ENCODE data around the gene USH2A. TPM values are rescaled to one million over a fixed set of nuclear protein-coding genes. Genes with fewer than 3 reads are reported as not detected.

USH2A gene
- total and polyA plus RNA-seq, 5 donors from 2014 or later, result not detected

GRCh38 chr1:216281757-216282156, 141.5 kb downstream of the USH2A start:
- ATAC-seq (ENCODE audit: low read depth in 2 of 2) (no peak), DNase-seq (no peak)
- Histone ChIP-seq H3K36me3 (ENCODE audit: control insufficient read depth, insufficient read depth, low read length) (no peaks in the 10 kb centered on the region), H3K4me3 (ENCODE audit: low read depth, low read length) (no peak overlapping the region), H3K27me3 (ENCODE audit: control insufficient read depth, insufficient read depth, low read length) (no peaks in the 10 kb centered on the region), H3K27ac (ENCODE audit: insufficient read depth, low read length, poor library complexity, severe bottlenecking) (no peak overlapping the region), H3K9me3 (ENCODE audit: control insufficient read depth in 2 of 2, low read length in 2 of 2) (no peaks in the 10 kb centered on the region), H3K4me1 (ENCODE audit: control insufficient read depth, insufficient read depth, low read length, poor library complexity, severe bottlenecking) (no peaks in the 10 kb centered on the region)
- H3K27ac Mint-ChIP-seq, result no peak overlapping the region
- no peaks in the 10 kb centered on the region for H3K4me1 Mint-ChIP-seq
- no peaks in the 10 kb centered on the region for H3K36me3 Mint-ChIP-seq
- no peaks in the 10 kb centered on the region for H3K27me3 Mint-ChIP-seq
- no peak overlapping the region for H3K4me3 Mint-ChIP-seq
- peaks cover 4 to 24% (median 12%) of the 10 kb centered on the region in 7 donors for H3K9me3 Mint-ChIP-seq

- H3K4me3 ChIP-seq (ENCODE audit: low read depth, low read length), result no peak overlapping the region
- H3K9me3 ChIP-seq (ENCODE audit: control insufficient read depth in 2 of 2, low read length in 2 of 2), result no peaks in the 10 kb centered on the region
- Mint-ChIP-seq H3K4me1 (no peaks in the 10 kb centered on the region), H3K36me3 (no peaks in the 10 kb centered on the region), H3K27me3 (no peaks in the 10 kb centered on the region), H3K4me3 (no peak overlapping the region), H3K9me3 (peaks cover 0 to 37% (median 6%) of the 10 kb centered on the region in 7 donors), H3K27ac (no peak overlapping the region)
- no peak overlapping the region for H3K27ac ChIP-seq (ENCODE audit: insufficient read depth, low read length, poor library complexity, severe bottlenecking)
- H3K27me3 ChIP-seq (ENCODE audit: control insufficient read depth, insufficient read depth, low read length), result no peaks in the 10 kb centered on the region
- H3K36me3 ChIP-seq (ENCODE audit: control insufficient read depth, insufficient read depth, low read length), result no peaks in the 10 kb centered on the region
- H3K4me1 ChIP-seq (ENCODE audit: control insufficient read depth, insufficient read depth, low read length, poor library complexity, severe bottlenecking), result no peaks in the 10 kb centered on the region
- ATAC-seq (ENCODE audit: low read depth in 2 of 2) (no peak), DNase-seq (no peak)
These were observed 153.0 kb downstream of the USH2A start for GRCh38 chr1:216270086-216270773.

GRCh38 chr1:216261631-216262030, 161.6 kb downstream of the USH2A start:
- no peaks in the 10 kb centered on the region for H3K4me1 Mint-ChIP-seq

GRCh38 chr1:216258856-216259255, 164.4 kb downstream of the USH2A start:
- Mint-ChIP-seq H3K27me3 (no peaks in the 10 kb centered on the region), H3K36me3 (no peaks in the 10 kb centered on the region), H3K4me3 (no peak overlapping the region), H3K27ac (no peak overlapping the region), H3K4me1 (no peaks in the 10 kb centered on the region), H3K9me3 (peaks cover 0 to 48% (median 10%) of the 10 kb centered on the region in 7 donors)
- Histone ChIP-seq H3K4me3 (ENCODE audit: low read depth, low read length) (no peak overlapping the region), H3K9me3 (ENCODE audit: control insufficient read depth in 2 of 2, low read length in 2 of 2) (peaks cover 2 to 6% of the 10 kb centered on the region in 2 experiments), H3K27ac (ENCODE audit: insufficient read depth, low read length, poor library complexity, severe bottlenecking) (no peak overlapping the region), H3K36me3 (ENCODE audit: control insufficient read depth, insufficient read depth, low read length) (no peaks in the 10 kb centered on the region), H3K4me1 (ENCODE audit: control insufficient read depth, insufficient read depth, low read length, poor library complexity, severe bottlenecking) (no peaks in the 10 kb centered on the region), H3K27me3 (ENCODE audit: control insufficient read depth, insufficient read depth, low read length) (no peaks in the 10 kb centered on the region)
- DNase-seq (no peak), ATAC-seq (ENCODE audit: low read depth in 2 of 2) (no peak)

More at GRCh38 chr1:216261631-216262030, 161.6 kb downstream of the USH2A start:
- Mint-ChIP-seq H3K4me3 (no peak overlapping the region), H3K27me3 (no peaks in the 10 kb centered on the region), H3K36me3 (no peaks in the 10 kb centered on the region), H3K27ac (no peak overlapping the region), H3K9me3 (peaks cover 0 to 46% (median 4%) of the 10 kb centered on the region in 7 donors)
- ATAC-seq (ENCODE audit: low read depth in 2 of 2) (no peak), DNase-seq (no peak)
- Histone ChIP-seq H3K4me1 (ENCODE audit: control insufficient read depth, insufficient read depth, low read length, poor library complexity, severe bottlenecking) (no peaks in the 10 kb centered on the region), H3K27me3 (ENCODE audit: control insufficient read depth, insufficient read depth, low read length) (no peaks in the 10 kb centered on the region), H3K4me3 (ENCODE audit: low read depth, low read length) (no peak overlapping the region), H3K27ac (ENCODE audit: insufficient read depth, low read length, poor library complexity, severe bottlenecking) (no peak overlapping the region), H3K36me3 (ENCODE audit: control insufficient read depth, insufficient read depth, low read length) (no peaks in the 10 kb centered on the region), H3K9me3 (ENCODE audit: control insufficient read depth in 2 of 2, low read length in 2 of 2) (peaks cover 2 to 12% of the 10 kb centered on the region in 2 experiments)

GRCh38 chr1:216258386-216258785, 164.9 kb downstream of the USH2A start:
- Mint-ChIP-seq H3K9me3 (peaks cover 0 to 43% (median 10%) of the 10 kb centered on the region in 7 donors), H3K36me3 (no peaks in the 10 kb centered on the region), H3K4me1 (no peaks in the 10 kb centered on the region), H3K4me3 (no peak overlapping the region), H3K27me3 (no peaks in the 10 kb centered on the region), H3K27ac (no peak overlapping the region)
- Histone ChIP-seq H3K4me1 (ENCODE audit: control insufficient read depth, insufficient read depth, low read length, poor library complexity, severe bottlenecking) (no peaks in the 10 kb centered on the region), H3K27me3 (ENCODE audit: control insufficient read depth, insufficient read depth, low read length) (no peaks in the 10 kb centered on the region), H3K36me3 (ENCODE audit: control insufficient read depth, insufficient read depth, low read length) (no peaks in the 10 kb centered on the region), H3K4me3 (ENCODE audit: low read depth, low read length) (no peak overlapping the region), H3K27ac (ENCODE audit: insufficient read depth, low read length, poor library complexity, severe bottlenecking) (no peak overlapping the region), H3K9me3 (ENCODE audit: control insufficient read depth in 2 of 2, low read length in 2 of 2) (peaks cover 2 to 6% of the 10 kb centered on the region in 2 experiments)
- no peak for ATAC-seq (ENCODE audit: low read depth in 2 of 2)
- no peak for DNase-seq

GRCh38 chr1:216250861-216251260, 172.4 kb downstream of the USH2A start:
- H3K36me3 Mint-ChIP-seq, result no peaks in the 10 kb centered on the region
- no peak overlapping the region for H3K27ac Mint-ChIP-seq
- no peaks in the 10 kb centered on the region for H3K4me1 ChIP-seq (ENCODE audit: control insufficient read depth, insufficient read depth, low read length, poor library complexity, severe bottlenecking)
- no peaks in the 10 kb centered on the region for H3K9me3 ChIP-seq (ENCODE audit: control insufficient read depth in 2 of 2, low read length in 2 of 2)
- peaks cover 0 to 12% (median 4%) of the 10 kb centered on the region in 7 donors for H3K9me3 Mint-ChIP-seq
- H3K4me3 ChIP-seq (ENCODE audit: low read depth, low read length), result no peak overlapping the region
- no peaks in the 10 kb centered on the region for H3K27me3 Mint-ChIP-seq
- H3K4me3 Mint-ChIP-seq, result no peak overlapping the region
- ATAC-seq (ENCODE audit: low read depth in 2 of 2) (no peak), DNase-seq (no peak)
- H3K27me3 ChIP-seq (ENCODE audit: control insufficient read depth, insufficient read depth, low read length), result no peaks in the 10 kb centered on the region
- H3K36me3 ChIP-seq (ENCODE audit: control insufficient read depth, insufficient read depth, low read length), result no peaks in the 10 kb centered on the region
- H3K27ac ChIP-seq (ENCODE audit: insufficient read depth, low read length, poor library complexity, severe bottlenecking), result no peak overlapping the region
- H3K4me1 Mint-ChIP-seq, result no peaks in the 10 kb centered on the region

- H3K27me3 ChIP-seq (ENCODE audit: control insufficient read depth, insufficient read depth, low read length), result no peaks in the 10 kb centered on the region
- no peaks in the 10 kb centered on the region for H3K36me3 ChIP-seq (ENCODE audit: control insufficient read depth, insufficient read depth, low read length)
- no peaks in the 10 kb centered on the region for H3K27me3 Mint-ChIP-seq
- H3K4me1 Mint-ChIP-seq, result no peaks in the 10 kb centered on the region
- no peak overlapping the region for H3K27ac ChIP-seq (ENCODE audit: insufficient read depth, low read length, poor library complexity, severe bottlenecking)
- no peak for DNase-seq
- no peak for ATAC-seq (ENCODE audit: low read depth in 2 of 2)
- no peak overlapping the region for H3K4me3 Mint-ChIP-seq
- no peaks in the 10 kb centered on the region for H3K36me3 Mint-ChIP-seq
- no peaks in the 10 kb centered on the region for H3K4me1 ChIP-seq (ENCODE audit: control insufficient read depth, insufficient read depth, low read length, poor library complexity, severe bottlenecking)
- H3K9me3 Mint-ChIP-seq, result peaks cover 0 to 11% (median 3%) of the 10 kb centered on the region in 7 donors
- no peak overlapping the region for H3K4me3 ChIP-seq (ENCODE audit: low read depth, low read length)
- no peaks in the 10 kb centered on the region for H3K9me3 ChIP-seq (ENCODE audit: control insufficient read depth in 2 of 2, low read length in 2 of 2)
- no peak overlapping the region for H3K27ac Mint-ChIP-seq
These were observed 174.6 kb downstream of the USH2A start for GRCh38 chr1:216248628-216249027.

- Histone ChIP-seq H3K36me3 (ENCODE audit: control insufficient read depth, insufficient read depth, low read length) (no peaks in the 10 kb centered on the region), H3K9me3 (ENCODE audit: control insufficient read depth in 2 of 2, low read length in 2 of 2) (no peaks in the 10 kb centered on the region), H3K27me3 (ENCODE audit: control insufficient read depth, insufficient read depth, low read length) (no peaks in the 10 kb centered on the region), H3K27ac (ENCODE audit: insufficient read depth, low read length, poor library complexity, severe bottlenecking) (no peak overlapping the region), H3K4me3 (ENCODE audit: low read depth, low read length) (no peak overlapping the region), H3K4me1 (ENCODE audit: control insufficient read depth, insufficient read depth, low read length, poor library complexity, severe bottlenecking) (no peaks in the 10 kb centered on the region)
- DNase-seq, result no peak
- Mint-ChIP-seq H3K9me3 (peaks cover 0 to 13% (median 3%) of the 10 kb centered on the region in 7 donors), H3K36me3 (no peaks in the 10 kb centered on the region), H3K27me3 (no peaks in the 10 kb centered on the region), H3K4me1 (no peaks in the 10 kb centered on the region), H3K27ac (no peak overlapping the region), H3K4me3 (no peak overlapping the region)
- ATAC-seq (ENCODE audit: low read depth in 2 of 2), result no peak
These were observed 175.3 kb downstream of the USH2A start for GRCh38 chr1:216247937-216248336.

Data from CD4-positive, CD25-positive, alpha-beta regulatory T cell (primary cell).